G401.6 (cell line): Measurements from ENCODE around the gene THAP7.
"Not testable (repeated sequence)": the region's sequence is repeated elsewhere in the genome, so short reads cannot be mapped to it uniquely, and the experiment has no call there.

Experiments
- FAIRE-seq: peaks from 2 replicates; lab custom pipeline; 2012; peaks lifted over from hg19 to GRCh38; lab: Jason Lieb, UNC

The THAP7 gene, protein sequence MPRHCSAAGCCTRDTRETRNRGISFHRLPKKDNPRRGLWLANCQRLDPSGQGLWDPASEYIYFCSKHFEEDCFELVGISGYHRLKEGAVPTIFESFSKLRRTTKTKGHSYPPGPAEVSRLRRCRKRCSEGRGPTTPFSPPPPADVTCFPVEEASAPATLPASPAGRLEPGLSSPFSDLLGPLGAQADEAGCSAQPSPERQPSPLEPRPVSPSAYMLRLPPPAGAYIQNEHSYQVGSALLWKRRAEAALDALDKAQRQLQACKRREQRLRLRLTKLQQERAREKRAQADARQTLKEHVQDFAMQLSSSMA

DNA sequence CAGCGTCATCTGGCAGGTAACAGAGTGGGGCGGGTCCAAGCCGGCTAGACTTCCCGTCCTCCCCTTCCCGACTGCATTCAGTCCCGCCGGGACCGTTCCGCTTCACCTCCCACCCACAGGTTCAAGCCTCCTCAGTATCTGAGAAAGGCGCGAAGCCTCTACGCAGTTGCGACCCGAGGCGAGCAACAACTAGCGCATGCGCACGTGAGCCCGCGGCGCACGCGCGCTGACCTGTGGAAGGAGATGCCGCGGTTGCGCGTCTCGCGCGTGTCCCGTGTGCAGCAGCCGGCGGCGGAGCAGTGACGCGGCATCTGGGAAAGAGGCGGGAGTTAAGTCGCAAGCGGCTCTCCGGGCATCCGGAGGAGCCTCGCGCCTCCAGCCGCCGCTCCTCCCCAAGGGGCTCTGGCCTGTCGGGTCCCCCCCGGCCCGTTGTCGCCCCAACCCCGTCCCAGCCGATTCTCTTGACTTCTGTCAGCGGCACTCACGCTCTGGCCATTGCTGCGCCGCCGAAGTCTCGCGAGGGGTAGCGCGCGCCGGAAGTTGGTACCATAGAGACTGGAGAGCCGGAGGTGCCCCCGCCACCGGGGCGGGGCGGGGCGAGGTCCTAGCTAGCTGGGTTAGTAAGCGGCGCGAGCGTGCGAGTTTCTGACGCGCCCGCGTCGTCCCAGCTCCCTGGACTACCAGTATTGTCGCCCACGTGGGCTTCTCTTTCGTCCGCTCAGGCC, at the start of gene THAP7:
THAP7 (minus strand) TSS at position 518 of the 725 bp plus-strand sequence; CDS start at position 311, 207 bp downstream.
- FAIRE-seq, result peak; percentile 48

DNA sequence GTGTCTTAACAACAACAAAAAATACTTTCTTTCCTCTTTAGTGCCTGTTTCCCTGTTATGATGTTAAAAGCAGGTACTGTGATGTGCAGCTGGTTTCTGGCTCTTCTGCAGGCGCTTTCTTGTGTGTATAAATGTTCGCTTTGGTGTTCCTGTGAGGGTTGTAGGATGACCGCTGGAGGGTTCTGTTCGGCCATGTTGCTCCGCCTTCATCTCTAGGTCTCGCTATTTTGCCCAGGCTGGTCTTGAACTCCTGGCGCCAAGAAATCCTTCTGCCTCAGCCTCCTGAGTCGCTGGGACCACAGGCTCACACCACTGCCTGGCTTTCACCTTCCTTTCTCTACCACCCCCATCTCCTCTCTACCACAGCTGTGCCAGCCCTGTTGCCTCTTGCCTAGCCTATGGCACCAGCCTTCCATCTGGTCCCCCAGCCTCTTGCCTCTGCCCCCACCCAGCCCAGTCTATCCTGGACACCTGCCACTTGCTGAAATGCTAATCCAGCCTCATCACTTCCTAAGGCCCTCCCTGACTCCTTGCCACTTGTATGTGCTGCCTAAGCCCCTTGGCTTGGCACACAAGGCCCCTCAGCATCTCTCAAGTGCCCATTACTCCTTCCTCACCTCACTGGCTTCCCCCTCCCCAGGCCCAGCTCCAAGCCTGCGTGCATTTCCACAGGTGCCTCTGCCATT, 49.4 kb upstream of the THAP7 start:
- FAIRE-seq, result no peak

DNA sequence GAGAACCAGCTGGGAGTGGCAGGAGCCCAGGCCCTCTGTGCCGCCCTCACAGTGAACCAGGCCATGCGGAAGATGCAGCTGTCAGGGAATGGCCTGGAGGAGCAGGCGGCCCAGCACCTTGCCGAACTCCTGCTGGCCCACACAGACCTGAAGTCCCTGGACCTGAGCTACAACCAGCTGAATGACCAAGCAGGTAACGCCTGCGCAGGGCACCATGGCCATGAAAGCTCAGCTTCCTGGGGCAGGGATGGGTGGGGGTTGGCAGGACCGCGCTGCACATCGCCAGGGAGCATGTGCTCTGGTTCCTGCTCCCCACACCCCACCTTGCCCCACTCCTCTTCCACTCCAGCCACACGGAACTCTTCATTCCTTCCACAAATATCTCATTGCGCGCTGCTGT, 47.0 kb upstream of the THAP7 start:
- not testable (repeated sequence) for FAIRE-seq

DNA sequence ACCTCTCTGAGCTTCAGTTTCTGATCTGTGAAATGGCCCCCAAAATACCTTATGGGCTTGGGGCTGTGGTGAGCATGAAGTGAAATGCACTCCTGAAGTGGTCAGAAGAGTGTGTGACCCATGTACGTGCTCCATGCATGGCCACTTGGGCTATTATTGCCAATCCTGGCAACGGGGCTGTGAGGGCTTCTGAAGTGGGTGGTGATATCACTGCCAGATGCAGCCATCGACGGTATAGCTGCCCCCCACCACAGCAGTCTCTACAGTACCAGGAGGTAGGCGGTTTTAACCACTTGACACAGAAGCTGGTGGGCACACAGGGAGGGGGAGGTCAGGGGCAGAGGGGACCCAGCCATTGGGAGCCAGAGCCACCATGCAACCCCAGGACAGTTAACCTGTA, 46.5 kb upstream of the THAP7 start:
- not testable (repeated sequence) for FAIRE-seq

DNA sequence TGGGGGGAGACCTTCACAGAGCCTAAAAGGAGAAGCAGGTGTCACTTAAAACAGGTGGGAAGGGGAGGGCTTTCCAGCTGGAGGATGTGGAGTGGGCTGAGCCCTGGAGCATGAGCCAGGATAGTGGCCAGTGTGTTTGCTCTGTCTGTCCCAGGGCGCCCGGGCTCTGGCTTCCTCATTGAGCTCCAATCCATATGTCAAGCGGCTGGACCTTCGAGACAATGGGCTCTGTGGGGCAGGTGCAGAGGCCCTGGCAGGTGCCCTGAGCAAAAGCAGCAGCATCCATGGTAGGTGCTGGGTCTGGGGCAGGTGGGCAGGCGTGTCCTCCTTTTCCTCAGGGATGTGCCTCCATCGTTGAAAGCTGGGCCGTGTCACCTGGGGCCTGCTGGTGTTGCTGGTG, 45.8 kb upstream of the THAP7 start:
- no peak for FAIRE-seq

DNA sequence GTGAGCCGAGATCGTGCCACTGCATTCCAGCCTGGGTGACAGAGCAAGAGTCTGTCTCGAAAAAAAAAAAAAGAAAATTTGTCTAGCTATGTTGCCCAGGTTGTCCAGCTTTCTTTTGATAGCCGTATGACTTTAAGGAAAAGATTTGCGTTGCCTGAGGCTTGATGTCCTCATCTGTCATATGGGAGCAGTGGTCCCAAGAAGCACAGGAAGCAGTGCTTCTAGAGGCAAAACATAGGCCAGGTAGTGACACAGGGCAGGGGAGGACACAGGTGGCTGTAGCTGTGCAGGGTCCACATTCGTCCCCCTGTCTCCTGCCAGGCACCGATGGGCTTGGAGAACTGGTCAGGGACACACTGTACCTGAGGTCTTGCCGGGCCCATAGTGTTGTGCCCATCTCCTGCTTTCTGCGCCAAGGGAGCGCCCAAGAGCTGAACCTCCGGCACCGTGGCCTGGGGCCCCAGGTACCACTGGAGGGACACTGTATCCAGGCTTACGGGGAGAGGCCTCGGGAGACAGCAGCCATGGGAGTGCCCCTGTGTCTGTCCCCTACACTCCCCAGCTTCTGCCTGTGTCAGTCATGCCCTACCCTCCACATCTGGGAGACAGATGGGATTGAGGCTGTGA, 45.2 kb upstream of the THAP7 start:
- FAIRE-seq, result no peak

DNA sequence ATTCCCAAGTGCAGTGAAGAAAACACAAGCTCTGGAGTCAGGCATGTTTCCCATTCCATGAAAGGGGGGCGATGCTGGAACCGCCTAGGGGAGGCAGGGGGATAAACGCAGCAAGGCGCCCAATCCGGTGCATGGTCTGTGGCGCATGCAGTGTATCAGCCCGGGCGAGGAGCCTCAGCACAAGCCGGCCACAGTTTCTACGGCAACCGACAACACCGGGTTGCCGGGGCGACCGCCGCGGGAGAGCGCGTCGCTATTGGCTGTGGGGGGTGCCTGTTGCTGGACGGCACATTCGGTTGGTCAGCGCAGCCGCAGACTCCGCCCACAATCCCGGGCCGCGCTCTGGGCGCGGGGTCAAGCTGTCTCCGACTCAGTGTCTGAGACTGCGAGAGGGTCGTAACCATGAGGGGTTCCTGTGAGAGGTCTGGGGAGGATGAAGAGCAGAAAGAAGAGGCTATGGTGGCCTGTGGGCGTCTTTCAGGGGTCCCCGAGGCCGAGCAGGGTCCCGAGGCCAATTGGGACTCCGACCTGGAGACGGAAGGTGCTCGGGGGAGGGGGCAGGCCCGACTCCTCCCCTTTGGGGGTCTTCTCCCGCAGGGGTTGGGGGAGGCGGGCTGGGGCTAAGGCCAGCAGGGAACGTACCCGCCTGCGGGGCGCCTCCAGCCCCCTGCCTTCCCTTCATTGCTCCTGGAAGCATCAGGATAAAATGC, 43.8 kb upstream of the THAP7 start, which contains the start of gene LRRC74B:
LRRC74B (plus strand) TSS at position 362 of the 710 bp plus-strand sequence; CDS start at position 403, 41 bp downstream.
- FAIRE-seq, result peak; percentile 88

DNA sequence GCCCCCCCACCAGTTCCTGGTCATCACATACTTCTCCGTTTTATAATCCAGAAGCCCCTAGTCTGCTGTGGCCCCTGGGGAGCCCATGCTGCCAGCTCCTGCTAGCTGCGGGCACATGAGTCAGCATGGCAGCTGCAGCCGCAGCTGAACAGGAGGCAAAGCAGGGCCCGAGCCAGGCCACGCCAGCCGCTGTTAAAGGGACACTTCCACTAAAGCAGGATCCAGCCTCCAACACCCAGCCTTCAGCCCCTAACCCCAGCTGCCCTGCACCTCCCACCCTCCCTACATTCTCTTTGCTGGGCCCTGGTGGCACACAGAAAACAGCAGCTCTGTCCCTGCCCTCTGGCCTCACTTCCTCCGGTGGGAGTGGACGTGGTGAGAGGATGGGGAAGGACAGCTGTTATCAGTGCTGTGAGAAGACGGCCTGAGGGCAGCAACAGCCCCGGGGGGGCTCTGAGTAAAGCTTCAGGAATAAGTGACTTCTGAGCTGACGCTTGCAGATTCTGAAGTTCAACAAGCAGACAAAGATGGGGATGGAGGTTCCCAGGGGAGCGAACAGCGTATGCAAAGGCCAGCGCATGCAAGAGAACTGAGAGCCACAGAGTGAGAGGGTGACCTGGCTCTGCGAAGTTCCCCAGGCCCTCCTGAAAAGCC, 43.1 kb upstream of the THAP7 start:
- no peak for FAIRE-seq

DNA sequence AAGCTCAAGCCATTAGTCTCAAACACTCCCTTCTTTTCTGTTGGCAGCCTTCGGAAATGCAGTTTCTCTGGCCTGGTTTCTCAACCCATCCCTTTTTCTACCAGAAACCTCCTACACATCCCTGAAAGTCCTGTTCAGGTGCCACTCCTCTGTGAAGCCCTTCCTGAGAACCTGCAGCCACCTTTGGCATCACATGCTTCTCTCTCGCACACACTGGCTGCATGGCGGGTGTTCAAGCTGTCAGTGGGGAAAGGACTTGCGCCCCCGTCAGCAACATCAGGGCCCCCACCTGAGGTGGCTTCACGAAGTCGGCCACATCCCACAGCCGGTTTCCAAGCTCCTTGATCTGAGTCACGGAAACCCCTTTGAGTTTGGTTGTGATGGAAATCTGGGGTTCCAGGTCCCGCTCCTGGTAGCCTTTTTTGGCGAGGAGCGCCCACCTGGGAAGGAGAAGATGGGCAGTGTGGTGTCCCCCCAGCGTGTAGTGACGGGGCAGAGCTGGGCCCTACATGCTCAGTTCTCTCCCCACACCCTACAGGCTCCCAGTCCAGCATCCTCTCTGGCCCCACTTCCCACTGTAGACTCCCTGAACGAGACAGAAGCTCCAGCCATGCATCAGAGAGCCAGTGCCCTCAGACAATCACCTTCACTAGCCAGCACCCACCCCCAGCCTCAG, 42.1 kb upstream of the THAP7 start:
- FAIRE-seq, result no peak

DNA sequence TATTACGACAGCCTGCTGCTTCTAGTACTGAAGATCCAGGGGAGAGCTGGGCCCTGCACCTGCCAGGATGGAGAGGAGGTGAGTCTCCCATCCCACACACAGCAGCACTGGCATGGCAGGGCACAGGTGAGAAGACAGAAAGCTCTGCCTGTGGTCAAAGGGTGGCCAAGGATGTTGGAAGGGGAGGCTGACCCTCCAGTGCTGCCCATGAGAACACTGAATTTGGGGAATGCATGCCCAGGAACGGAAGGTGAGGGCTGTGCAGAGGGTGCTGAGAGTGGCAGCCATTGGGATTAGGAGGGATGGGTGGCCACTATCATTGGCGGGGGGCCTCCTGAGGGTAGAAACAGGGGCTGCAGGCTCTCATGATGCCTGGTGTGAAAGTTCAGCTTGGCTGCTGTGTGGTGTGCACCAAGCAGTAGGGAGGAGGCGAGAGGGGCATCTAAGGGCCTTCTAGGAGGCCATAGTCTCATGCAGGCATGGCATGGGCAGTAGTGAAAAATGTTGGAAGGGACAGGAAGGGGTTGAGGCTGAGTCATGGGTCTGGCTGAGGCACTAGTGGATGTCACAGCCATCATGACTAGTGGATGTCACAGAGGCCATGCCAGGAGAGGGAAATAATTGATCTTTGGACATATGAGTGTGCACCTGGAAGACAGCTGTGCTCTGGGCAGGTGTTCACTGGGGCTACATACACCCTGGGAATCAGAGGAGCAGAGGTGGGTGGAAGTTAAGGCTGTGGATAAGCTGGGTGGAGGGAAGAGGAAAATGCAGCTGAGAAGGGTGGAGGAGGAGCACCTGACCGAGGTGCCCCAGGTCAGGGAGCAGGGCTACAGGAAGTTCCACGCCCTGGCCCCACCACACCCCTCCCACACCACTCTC, 41.3 kb upstream of the THAP7 start:
- FAIRE-seq, result no peak

DNA sequence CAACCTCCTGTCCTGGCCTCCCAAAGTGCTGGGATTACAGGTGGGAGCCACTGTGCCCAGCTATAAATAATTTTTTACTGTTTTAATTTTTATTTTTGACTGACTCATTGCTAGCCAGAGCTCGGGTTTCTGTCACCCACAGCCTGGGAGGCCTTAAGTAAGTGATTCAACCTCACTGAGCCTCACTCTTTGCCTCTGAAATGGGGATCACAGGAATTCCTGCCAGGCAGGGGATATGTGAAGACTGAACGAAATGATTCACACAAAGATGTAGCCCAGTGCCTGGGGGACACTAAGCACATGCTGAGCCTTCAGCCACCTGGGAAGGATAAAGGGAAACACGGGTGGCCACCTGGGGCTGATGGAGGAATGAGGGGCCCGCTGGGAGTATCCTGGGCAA, 40.0 kb upstream of the THAP7 start:
- FAIRE-seq, result no peak

DNA sequence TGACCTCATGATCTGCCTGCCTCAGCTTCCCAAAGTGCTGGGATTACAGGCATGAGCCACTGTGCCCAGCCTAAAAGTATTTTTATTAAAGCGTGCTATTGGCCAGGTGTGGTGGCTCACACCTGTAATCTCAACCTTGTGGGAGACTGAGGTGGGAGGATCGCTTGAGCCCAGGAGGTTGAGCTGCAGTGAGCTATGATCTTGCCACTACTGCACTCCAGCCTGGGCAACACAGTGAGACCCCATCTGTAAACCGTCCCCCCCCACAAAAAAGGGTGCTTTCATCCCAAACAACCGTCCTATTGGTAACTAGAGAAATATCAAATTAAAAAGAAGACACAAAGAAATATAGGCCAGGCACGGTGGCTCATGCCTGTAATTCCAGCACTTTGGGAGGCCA, 37.2 kb upstream of the THAP7 start:
- not testable (repeated sequence) for FAIRE-seq

DNA sequence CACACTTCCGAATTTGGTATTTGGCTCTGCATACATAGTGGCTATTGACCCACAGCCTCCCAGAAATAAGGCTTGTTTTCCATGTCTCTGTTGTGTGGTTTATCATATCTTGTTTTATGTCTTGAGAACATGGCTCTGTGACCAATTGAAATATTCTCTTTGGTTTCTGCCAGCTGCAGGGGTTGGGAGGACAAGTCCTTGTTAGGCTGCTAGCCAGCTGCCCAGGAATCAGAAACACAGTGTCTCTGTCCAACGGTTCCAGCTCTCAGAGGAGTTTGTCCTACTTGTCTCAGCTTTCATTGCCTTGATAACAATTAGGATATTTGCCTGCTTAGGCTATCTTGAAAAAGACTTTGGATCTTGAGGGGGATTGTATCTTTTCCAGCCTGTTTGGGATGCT, 36.5 kb upstream of the THAP7 start:
- FAIRE-seq, result no peak

DNA sequence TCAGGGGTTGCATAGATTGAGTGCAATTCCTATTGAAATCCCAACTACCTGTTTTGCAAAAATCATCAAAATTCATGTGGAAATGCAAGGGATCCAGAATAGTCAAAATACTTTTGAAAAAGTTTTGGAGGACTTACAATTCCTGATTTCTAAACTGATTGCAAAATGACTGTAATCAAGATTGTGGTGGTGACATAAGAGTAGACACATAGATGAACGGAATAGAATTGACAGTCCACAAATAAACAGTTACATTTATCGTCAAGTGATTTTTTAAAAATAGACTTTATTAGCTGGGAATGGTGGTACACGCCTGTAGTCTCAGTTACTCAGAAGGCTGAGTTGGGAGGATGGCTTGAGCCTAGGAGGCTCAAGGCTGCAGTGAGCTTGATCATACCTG, 33.1 kb upstream of the THAP7 start:
- FAIRE-seq, result no peak

DNA sequence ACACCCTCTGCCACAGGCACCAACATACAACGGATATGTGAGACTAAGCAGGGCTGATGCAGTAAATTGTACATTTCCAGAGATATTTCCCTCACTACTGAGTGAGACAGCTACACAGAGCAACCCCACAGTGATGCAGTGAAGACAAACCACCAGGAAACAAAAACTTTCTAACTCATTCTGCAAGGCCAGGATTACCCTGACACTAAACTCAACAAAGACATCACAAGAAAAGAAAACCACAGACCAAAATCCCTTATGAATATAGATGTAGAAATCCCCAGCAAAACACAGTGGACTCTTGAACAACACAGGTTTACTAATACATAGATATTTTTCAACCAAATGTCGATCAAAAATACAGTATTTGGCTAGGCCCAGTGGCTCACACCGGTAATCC, 32.0 kb upstream of the THAP7 start:
- FAIRE-seq, result no peak

DNA sequence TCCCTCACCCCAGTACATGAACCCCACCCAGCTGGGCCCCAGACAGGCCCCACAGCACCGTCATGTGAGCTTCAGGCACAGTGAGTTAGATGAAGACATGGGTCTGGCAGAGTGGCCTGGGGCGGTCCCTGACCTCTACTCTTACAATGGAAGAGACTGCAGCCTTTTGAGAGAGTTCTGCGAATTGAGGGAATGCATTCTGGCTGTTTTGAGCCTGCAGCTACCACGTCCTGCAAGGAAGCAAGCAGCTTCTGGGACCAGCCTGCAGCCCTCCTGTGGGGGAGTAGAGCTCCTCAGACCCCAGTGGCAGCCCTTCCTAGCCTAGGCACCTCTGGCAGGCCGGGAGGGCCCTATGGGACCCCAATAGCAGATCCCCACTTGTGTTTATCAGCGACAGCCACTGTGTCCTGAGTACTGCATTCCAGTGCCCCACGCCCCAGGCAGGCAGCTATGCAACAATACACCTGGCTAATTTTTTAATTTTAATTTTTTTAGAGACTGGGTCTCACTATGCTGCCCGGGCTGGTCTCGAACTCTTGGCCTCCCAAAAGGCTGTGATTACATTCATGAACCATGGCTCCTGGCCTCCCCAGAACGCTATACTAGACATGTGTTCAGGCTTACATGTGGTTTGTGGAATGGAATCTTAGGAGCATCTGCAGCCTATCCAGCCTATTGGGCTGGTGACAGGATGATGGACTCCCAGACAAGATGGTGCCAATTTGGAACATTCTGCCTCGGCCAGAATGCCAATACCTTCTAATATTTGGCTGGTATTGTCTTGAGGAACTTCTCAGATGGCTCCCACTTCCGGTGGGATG, 31.2 kb upstream of the THAP7 start:
- FAIRE-seq, result no peak

DNA sequence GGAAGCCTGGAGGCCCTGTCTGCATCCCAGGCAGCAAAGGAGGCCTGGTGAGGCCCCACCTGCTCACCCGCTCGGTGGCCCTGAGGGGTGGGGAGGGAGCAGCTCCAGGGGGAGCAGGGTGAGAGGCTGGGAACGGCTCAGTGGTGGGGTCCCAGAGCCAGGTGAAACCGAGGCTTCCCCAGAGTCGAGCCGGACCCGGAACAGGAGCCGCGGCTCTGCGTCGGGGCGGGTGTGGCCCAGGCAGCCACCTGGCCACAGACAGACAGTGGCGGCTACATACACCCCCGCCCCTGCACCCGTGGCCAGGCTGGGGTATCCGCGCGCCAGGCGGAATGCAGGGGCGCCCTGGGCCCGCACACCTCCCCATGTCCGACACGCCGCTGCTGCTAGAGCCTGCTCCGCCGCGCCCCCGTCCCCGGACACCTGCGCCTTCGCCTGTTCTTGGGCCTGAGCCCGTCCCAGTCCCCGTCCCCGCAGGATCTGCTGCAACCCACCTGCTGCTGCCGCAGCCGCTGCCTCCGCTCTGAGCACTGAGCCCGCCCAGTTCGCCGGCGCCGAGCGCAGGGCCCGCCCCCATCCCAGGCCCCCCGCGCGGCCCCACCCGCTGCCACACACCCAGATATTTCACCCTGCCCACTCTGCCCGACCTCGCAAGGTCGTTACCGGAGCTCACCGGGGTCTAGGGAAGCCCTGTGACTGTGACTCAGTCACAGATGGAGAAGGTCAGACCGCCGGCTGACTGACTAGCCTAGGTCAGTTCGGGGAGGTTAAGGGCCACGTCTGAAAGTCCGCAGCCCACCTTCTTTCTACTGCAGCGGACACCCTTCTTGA, 30.3 kb upstream of the THAP7 start, which contains the start of gene SLC7A4:
SLC7A4 (minus strand) TSS at position 525 of the 831 bp plus-strand sequence. CDS start 749 bp downstream, outside the sequence.
- no peak for FAIRE-seq

DNA sequence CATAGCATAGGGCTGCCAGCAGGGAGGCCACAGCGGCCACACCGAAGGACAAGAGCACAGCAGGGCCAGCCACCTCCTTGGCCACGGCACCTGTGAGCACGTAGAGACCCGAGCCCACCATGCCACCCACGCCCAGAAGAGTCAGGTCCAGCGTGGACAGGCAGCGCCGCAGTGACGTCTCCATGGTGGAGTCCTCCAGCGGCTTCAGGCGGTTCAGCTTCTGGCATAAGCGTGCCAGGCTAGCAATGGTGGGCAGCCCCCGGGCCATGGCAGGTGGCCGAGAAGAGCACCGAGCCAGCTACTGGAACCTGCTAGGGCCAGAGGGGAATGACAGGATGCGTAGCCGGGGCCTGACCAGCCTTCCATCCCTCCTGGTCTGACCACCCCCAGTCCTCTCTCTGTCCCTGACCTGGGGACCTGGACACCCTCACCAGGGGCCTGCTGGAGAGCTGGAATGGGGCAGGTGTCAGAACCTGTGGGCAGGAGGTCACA, 29.7 kb upstream of the THAP7 start:
- FAIRE-seq, result no peak
